GM20000 (cell line): ENCODE measurements around the gene DCC.

Experiments used
- DNase-seq: peaks from one replicate; pipeline ENCODE4 v3.0.0; 2012; ENCODE audit warnings: low spot score
- TF ChIP-seq, protein P1 (sequence below): IDR thresholded peaks from 2 replicates; pipeline ENCODE4 v1.5.1; 2012; ENCODE audit warnings: mild to moderate bottlenecking, control low read depth; ENCODE audit errors: extremely low read depth, missing control alignments

Gene DCC

DNA sequence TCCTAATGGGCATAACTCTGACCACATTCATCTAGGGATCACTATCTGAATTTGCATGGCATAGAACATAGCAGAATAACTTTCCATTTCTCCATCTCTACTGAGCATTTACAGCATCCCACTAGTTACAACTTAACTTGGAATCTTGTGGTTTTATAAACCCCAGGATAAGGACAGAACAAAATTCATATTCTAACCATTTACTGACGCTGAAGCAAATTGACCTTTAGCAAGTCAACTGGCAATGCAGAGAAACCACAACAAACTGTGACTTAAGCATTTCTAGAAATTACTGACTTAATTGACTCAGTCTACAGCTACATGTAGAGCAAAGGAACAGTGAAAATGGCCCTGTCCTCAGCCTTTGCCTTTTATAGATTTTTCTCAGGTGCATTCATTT lies 61.2 kb downstream of the DCC start:
- no peak for DNase-seq
- TF ChIP-seq, protein P1, sequence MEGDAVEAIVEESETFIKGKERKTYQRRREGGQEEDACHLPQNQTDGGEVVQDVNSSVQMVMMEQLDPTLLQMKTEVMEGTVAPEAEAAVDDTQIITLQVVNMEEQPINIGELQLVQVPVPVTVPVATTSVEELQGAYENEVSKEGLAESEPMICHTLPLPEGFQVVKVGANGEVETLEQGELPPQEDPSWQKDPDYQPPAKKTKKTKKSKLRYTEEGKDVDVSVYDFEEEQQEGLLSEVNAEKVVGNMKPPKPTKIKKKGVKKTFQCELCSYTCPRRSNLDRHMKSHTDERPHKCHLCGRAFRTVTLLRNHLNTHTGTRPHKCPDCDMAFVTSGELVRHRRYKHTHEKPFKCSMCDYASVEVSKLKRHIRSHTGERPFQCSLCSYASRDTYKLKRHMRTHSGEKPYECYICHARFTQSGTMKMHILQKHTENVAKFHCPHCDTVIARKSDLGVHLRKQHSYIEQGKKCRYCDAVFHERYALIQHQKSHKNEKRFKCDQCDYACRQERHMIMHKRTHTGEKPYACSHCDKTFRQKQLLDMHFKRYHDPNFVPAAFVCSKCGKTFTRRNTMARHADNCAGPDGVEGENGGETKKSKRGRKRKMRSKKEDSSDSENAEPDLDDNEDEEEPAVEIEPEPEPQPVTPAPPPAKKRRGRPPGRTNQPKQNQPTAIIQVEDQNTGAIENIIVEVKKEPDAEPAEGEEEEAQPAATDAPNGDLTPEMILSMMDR = no peak

DNA sequence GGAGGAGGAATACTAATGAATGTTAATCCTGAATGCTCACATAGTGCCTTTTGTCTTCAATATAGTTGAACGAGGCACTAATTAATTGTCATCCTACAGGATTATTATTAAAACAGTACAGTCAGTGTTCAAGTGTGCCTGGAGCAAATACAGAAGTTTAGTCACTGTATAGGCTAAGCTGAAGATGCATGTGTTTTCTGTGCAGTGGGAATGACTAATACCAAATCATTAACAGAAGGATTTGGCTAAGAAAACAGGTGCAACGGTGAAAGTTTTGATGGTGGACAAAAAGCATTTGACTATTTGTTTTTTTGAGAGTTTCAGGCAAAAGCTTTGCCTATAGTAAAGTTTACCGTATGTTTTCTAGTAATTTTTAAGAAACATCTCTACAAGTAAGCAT lies 62.8 kb downstream of the DCC start:
- TF ChIP-seq, protein P1 = no peak
- DNase-seq = no peak

DNA sequence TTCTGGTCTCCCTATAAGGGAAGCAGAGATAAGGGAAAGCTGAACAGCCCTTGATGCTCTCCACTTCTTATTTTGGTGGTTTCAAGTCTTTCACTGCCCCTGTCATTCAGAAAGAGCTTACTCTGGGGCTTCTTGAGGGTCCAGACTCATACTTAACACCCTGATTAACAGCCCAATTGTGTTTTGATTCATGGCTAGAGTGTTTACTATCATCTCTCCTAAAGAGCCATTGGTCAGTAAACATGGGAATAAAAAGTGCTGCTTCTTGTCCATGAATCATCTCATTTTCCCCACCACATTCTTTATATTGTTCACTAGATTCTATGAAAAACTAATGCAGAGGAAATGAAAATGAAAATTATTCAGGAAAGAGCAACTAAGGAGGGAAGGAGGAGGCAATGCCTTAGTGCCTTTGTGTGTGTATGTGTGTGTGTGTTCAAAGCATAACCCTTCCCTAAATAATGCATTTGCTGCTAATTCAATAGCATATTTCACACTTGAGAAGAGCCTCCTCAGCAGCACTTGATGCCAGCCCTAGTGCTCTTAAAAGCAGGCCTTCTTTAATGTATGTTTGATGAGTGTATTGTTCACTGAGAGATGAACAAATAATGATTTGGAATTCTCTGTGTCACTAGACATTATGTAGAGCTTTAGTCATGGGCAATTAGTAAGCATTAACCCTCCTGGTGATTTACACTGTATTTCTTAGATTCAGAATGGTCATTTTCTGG lies 63.5 kb downstream of the DCC start:
- no peak for DNase-seq
- TF ChIP-seq, protein P1 = no peak

DNA sequence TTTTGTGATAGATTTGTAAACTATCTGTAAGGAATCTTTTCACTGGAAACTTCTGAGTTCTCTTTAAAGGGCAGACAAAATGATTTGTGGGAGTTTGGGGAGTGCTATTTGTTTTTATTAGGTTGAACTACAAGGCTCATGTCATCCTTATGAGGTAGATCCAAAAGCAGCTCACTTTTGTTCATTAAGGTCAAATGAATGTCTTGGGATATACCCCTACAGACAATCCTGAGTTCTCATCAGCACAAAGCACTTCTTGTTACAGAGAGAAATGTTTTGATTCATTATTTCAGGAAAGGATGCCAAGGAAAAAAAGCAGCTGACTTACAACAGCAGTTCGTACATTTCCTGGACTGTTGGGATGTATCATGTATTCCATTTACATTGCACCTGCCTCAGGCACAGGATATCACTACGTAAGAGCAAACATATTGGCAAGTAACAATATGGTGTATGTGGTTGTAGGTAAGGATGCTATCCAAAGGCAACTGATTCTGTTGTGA lies 68.9 kb downstream of the DCC start:
- DNase-seq = no peak
- TF ChIP-seq, protein P1 = no peak

DNA sequence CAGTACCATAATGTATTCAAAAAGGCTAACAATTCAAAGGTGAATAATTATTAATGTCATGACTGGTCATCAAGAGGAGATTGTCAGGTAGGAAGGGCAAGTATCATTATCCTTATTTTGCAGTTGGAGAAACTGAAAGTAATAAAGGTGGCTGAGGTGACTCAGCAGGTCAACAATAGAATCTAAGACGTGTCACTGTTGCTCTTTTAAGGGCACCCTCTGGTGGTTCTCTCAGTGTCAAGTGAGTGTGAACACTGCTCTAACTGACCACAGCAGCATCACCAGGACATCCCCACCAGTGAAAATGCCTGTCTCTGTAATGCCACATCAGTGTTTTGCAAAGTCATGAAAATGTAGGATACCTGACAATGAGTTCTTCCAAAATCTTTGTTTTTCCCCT lies 69.7 kb downstream of the DCC start:
- TF ChIP-seq, protein P1 = no peak
- DNase-seq = peak; percentile 37

DNA sequence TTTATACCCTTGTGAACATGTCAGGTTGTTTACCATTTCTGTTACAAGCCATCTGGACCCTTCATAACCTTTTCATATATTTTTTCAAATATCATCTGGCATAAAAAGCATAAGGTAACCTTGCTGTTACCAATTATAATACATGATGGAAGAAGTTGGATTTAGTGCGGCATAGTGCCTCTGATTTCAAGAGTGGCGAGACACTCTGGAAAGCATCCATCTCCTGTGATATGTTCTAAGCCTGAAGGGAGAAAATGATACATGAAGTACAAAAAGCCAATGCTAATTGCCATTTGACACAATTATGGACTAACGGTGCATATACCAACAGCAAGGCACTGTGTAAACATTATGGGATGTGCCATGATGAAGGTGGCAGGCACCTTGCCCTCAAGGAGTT lies 75.1 kb downstream of the DCC start:
- TF ChIP-seq, protein P1 = no peak
- DNase-seq = no peak

DNA sequence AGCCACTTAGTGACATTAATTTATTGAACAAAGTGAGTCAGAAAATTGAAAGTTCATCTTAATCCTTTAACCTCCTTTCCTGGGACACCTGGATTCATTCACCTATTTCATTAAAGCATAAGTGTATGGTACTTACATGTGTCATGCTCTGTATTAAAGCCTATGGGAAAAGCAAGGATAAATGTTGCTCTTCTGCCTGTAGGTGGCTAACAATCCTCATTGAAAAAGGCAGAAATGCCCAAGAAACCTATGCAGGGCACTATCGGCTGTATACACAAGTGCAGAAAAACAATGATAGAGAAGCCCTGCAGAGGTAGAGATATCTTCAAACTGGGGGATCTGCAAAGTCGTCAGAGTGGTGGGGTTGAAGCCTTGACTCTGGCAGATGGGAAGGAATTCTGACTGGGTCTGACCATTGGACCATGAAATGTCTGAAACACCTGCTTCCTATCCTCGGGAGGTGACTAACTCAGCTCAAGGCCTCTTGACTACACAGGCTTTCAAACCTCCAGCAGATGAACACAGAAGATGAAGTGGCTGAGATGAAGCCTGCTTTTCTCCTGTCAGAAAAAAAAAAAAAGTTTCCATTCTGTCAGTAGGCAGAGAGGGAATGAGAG lies 83.1 kb downstream of the DCC start:
- no peak for DNase-seq
- TF ChIP-seq, protein P1 = no peak
